Stimulated activated CD4-positive, alpha-beta T cell treated with anti-CD3 and anti-CD28 coated beads, TNF-alpha, amount 100 ng/mL, for 4 hours (primary cell): Measurements from ENCODE around the gene E2F1.

Experiments
- DNase-seq, 3 experiments: peaks; one replicate each; pipeline ENCODE4 v3.0.0-alpha.2; 2020; ENCODE audit warnings: low read depth in 3 of 3

E2F1 gene

DNA sequence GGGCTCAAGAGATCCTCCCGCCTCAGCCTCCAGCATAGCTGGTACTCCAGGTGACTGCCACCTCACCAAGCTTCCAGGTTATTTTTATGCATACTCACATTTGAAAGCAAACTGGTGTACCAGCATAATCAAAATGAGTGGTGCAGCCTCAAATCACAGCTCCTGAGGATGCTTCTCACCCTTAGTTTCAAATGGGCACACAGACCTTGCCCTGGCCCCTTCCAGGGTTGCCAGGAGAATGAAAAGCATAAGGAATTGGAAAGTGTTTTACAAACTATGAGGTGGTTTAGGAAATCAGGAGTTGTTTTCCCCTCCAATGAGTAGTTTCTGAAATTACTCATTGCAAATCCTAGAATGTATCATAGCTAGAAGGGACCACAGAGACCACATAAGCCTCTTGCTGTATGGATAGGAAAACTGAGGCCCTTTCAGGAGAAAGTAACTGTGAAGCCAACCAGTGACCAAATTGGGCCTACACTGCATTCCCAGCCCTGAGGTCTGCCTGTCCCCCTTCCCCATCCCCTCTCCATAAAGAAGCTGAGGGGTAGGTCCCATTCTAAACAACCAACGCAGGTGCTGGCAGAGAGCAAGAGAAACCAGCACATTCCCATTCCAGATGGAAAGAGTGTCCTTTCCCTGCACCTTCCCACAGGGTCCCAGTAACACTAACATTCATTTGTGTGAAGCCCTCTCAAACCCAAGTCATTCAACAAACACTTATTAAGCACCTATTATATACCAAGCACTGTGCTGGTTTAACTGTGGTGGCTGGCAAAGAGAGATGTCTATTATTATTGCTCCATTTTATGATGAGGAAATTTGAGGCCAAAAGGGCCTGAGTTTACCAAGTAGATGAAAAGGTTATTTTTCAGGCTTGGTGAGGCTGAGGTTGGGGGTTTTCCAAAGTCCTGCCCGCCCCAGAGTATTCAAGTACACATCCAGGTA is 2.1 kb upstream of the E2F1 start:
- no peak for DNase-seq

DNA sequence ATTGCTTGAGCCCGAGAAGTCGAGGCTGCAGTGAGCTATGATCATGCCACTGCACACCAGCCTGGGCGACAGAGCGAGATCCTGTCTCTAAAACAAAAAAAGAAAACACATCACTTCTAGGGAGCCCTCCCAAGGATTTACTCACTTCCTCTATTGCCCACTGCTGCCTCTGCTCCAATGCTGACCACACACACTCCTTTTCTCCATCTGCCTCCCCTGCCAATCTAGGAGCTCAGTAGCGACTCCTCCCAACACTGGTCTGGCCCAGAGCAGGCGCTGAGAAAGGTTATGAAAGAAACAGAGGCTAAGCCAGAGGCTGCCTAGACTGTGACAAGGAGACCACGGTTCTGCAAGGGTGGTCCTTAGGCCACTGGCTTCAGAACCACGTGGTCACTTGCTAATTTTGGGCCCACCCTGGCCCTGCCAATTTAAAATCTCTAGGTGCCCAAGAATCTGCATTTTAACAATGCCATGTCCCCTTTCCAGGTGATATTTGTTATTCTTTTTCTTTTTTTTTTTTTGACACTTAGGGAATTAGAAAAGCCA is 1.3 kb upstream of the E2F1 start:
- DNase-seq = no peak

DNA sequence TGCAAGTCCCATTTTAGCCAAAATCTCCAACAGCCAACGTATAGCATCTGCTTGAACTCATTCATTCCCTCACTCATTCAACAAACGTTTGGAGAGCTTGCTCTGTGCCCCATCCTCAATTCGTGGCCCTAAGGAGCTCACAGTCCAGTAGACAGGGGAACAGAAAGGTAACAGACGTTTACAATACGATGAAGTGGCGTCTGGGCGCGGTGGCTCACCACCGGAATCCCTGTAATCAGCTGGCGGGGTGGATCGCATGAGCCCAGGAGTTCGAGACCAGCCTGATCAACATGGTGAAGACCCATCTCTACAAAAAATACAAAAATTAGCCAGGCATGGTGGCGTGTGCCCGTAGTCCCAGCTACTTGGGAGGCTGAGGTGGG is 790 bp upstream of the E2F1 start:
- no peak for DNase-seq

DNA sequence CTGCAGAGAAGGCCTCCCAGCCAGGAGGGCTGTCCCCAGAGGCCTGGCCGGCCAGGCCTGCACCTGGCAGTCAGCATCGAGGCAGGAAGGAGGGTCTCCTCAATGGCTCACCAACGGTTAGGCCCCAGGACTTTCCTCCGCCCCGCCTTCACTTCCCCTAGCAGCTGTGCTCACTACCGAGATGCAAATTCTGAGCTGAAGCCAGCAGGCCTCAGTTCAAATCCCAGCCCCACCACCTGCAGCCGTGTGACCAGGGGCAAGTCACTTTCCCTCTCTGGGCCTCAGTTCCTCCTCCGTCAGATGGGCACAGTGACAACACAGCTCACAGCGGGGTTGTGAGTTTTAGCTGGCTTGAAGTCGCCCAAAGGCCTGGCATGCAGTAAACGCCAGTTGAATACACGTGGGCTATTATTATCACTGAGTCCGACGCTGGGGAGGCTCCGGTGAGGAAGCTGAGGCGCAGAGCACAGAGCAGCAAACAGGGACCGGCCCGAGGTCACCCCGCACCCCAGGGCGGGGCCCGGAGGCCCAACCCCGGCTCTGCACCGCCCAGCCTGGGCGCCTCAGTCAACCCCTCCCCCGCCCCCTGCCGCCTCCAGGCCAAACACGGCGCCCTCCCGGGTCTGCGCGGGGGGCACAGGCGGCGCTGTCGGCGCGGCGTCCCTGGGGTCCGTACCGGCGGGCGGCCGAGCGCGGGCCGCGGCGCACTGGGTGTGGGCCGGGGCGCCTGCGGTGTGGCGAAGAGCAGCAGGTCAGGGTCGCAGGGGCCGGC is 671 bp downstream of the E2F1 start:
- DNase-seq = peak in 1 of 3 experiments; percentile 50

DNA sequence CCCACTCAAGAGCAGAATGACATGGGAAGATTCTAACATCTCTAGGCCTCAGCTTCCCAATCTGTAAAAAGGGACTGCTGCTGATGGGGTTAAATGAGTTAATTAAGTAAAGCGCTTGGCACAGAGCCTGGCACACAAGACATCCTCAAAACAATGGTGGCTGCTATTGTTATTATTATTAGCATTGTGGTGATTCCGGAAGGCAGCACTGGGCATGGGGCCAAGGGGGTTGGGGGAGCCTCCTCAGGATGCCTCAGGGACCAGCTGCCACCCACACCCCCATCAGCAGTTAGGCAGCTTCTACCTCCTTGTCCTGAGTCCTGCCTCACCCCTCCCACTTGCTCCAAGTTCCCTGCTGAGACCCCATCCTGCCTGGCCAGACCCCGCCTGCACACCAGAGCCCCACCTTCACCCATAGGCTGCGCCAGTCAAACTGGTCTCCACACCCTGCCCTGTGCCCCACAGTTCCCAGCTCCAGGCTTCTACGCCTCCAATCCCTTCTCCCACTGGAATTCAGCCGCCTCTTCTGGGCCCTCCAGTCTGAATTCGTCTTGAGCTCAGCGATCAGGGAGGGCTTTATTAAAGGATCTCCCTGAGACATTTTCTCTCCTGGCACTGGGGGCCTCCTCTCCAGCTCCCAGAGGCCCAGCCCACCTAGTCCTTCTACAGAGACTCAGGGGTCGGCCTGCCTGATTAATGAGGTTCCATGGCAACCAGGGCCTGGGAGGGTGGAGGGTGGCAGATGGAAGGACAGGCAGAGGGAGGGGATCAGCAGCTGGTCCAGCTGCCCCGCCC is 1.5 kb downstream of the E2F1 start:
- DNase-seq = no peak

DNA sequence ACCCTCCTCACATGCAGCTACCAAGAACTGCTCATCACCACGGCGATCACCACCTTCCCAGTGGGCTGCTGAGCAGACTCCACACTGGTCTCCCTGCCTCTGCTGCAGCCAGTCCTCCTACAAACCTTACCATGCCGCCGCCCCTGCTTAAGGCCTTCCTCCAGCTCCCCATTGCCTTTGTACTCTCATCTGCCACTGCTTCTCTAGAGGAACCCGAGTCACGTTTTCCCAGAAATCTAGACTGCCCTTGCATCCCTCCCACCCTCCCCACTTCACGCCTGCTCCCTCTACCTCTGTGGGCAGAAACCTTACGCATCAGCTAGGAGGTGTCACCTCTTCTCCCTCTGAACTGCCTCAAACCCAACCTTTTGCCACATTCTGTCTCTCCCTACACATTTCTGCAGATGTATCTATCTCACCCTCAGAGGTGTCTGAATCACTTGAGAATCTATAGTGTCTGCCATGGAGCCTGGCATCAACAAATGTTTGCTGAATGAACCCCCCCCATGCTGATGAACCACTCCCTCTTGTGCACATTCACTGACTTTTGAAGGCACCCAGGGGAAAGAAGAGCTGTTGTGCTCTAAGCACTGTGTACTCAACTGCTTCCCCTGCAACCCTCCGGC is 4.3 kb downstream of the E2F1 start:
- no peak for DNase-seq

DNA sequence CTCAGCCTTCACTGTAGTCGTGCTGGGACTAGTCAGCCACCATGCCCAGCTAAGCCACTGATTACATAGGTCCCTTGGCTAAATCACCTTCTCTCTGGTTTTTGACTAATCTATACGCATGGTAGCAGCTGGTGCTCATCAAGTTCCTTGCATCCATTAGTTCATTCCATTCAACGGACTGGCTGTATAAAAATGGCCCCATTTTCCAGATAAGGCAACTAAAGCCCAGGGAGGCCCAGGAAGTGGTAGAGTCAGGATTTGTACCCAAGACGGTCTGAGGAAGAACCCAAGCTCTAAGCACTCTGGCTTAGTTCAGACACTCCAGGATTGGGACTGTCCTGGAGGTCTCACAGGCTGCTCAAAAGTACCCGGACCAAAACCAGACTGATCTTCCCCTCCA is 4.9 kb downstream of the E2F1 start:
- DNase-seq = no peak

DNA sequence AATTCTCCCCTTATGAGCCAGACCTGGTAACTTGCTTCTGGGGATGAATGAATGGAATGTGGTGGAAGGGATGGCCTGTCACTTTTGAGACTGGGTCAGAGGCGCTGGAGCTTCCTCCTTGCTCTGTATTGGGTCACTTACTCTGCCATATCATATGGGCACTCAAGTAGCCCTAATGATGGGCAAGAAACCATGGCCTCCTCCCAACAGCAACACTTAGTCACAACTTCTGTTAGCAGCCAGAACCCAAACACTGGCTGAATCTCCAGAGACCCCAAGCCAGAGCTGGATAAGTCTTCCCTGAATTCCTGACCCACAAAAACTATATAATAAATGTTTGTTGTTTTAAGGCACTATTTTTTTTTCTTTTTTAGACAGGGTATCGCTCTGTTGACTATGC is 5.5 kb downstream of the E2F1 start:
- DNase-seq = no peak

DNA sequence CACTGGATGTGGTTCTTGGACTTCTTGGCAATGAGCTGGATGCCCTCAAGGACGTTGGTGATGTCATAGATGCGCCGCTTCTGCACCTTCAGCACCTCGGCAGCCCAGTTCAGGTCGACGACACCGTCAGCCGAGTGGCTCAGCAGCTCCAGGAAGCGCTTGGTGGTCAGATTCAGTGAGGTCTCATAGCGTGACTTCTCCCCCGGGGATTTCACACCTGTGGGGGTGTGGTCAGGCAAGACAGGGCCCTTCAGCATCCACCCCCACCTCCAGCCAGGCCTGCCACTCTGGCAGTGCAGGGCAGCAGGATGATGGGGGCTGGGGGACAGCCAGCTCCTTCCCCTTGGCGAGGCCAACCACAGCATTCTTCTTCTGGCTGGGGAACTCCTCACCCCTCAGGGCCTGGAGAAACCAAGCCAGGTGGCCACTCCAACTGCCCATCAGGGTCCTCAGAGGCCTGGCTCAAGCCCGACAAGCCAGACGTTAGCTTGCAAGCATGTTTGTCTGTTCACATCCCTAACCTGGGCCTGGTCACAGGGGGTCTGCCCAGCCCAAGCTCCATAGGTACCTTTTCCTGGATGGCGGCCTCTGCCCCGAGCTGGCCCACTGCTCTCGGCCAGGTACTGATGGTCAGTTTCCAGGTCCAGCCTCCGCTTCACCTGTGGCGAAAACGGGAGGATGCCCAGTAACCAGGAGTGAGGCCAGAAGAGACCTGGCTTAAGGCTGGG is 6.3 kb downstream of the E2F1 start:
- DNase-seq = no peak

DNA sequence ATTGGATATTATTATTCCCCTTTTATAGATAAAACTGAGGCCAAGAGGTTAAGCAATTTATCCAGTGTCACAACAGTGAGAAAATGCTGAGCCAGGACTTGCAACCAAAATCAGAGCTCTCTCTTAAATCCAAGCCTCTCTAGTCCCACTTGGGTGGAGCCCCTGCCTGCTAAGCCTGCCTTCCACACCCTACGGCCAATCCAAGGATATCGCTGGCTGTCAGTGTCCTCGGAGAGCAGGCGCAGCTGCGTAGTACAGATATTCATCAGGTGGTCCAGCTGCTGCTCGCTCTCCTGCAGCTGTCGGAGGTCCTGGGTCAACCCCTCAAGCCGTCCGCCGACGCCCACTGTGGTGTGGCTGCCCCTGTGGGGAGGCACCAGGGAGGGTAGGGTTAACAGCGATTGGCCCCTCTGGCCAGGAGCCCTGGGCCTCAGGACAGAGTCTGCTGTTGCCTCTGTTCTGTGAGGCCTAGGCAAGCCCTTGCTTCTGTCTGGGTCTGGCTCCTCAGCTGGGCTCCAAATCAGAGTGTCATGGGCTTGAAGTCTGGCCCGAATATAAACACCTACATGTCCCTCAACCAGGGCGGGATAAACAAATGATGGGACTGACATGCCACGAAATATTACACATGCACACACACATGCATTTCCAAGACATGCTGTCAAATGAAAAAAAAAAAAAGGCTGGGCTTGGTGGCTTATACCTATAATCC is 8.0 kb downstream of the E2F1 start:
- DNase-seq = no peak

DNA sequence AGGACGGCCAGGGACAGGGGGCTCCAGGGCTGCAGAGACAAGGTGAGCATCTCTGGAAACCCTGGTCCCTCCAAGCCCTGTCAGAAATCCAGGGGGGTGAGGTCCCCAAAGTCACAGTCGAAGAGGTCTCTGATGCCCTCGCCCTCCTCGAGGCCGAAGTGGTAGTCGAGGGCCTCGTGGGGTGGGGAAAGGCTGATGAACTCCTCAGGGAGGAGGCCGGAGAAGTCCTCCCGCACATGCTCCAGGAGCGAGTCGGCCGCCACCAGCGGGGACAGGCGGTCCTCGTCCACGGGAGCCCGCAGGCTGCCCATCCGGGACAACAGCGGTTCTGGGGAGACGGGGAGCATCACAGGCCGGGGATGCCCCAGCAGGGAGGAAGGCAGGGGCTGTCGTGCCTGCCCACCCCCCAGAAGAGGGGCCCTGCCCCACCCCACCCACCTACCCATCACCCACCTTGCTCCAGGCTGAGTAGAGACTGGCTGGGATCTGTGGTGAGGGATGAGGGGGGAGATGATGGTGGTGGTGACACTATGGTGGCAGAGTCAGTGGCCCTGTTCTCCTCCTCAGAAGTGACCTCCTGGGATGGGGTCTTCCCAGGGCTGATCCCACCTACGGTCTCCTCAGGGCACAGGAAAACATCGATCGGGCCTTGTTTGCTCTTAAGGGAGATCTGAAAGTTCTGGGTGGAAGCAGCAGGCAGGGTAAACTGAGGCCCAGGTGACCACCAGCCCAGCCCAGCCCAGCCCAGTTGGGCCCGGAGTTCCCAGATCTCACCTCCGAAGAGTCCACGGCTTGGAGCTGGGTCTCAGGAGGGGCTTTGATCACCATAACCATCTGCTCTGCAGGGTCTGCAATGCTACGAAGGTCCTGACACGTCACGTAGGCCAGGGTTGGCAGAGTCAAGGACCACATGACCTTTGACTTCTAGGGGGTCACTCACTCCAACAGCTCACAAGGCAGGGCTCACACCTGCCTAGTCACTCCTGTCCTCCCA is 9.2 kb downstream of the E2F1 start:
- DNase-seq = no peak

DNA sequence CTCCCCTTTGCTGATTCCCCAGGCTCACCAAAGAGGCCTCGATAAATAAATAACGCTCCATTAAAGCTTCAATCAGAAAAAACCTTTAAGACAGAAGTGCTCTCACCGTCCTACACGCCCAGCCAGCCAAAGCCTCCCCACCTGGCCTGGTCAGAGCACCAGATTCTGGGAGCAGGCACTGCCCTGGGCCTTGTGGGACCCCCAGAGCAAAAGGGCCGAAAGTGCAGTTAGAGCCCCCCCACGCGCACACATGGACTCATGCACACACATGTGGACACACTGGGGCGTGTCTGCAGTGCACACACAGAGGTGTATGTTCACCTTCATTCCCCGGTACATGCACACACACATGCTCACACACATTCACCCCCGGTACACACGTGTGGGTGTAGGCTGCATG is 10.1 kb downstream of the E2F1 start:
- no peak for DNase-seq

DNA sequence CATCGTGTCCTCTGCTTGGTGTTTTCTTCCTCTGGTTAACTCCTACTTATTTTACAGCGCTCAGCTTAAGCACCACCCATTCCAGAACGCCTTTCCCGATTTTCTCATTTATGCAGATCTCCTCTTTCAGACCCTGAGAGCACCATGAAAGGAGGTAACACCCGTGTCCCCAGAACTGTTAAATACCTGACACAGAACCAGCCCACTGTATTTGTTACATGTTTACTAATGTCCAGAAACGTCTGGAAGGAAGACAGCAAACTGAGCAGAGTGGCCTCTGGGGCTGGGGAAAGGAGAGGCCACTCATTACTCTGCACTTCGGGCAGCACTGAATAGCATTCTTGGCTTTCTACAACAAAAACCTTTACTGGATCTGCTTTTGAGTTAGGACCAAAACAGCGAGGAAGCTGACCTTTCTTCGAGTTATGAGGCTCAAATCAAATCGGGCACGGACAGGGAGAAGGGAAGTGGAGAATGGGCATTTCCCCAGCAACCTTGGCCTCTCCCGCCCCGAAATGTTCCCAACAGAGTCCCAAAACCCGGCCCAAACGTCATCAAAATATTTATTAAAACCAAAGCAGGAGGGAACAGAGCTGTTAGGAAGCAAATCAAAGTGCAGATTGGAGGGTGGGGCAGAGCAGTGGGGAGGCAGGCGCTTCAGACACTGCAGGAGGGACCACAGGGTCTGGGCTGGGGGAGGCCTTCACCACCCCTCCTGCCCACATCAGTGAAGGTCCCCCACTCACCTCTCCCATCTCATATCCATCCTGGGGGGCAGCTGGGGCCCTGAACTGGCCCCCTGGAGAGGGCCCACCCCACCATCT is 10.8 kb downstream of the E2F1 start:
- no peak for DNase-seq

DNA sequence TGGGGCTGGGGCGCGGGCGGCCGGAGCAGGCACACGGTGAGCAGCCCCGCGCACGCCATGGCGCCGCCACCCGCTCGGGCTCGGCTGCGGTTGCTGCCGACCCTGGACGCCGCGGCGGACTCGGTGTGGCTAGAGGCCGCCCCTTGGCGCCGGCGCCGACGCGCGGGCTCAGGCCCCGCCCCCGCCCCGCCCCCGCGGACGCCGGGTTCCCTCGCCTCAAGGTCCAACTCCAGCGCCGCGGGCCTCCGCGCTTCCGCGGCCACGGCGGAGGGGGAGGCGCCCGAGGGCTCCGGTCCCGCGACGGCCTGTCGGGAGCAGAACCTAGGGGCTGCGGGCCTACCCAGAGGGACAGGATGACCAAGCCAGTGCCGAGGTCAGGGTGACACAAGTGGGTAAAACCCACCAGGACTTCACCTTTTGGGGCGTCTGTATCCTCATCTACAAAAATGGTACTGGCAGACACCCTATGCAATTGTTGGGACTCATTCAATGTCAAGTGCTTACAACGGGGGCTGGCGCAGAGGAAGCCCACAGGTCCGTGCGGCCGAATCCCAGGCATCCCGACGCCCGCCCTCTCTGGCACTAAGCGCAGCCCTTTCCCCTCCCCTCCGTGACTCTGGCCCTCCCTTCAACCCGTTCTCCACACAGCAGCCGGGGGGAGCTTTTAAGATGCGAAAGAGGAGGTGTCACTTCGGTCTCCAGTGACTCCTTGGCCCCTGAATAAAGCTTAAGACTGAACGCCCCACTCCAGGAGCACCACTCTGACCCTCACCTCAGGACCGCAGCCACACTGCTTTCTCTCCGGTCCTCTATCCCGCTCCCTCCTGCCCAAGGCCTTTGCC is 11.7 kb downstream of the E2F1 start, which contains the start of gene NECAB3:
TSS of gene NECAB3 (minus strand) at position 135 of the 842 bp plus-strand sequence. CDS start at position 59, 76 bp downstream.
- peak in 2 of 3 experiments; percentile 27 to 51 for DNase-seq

DNA sequence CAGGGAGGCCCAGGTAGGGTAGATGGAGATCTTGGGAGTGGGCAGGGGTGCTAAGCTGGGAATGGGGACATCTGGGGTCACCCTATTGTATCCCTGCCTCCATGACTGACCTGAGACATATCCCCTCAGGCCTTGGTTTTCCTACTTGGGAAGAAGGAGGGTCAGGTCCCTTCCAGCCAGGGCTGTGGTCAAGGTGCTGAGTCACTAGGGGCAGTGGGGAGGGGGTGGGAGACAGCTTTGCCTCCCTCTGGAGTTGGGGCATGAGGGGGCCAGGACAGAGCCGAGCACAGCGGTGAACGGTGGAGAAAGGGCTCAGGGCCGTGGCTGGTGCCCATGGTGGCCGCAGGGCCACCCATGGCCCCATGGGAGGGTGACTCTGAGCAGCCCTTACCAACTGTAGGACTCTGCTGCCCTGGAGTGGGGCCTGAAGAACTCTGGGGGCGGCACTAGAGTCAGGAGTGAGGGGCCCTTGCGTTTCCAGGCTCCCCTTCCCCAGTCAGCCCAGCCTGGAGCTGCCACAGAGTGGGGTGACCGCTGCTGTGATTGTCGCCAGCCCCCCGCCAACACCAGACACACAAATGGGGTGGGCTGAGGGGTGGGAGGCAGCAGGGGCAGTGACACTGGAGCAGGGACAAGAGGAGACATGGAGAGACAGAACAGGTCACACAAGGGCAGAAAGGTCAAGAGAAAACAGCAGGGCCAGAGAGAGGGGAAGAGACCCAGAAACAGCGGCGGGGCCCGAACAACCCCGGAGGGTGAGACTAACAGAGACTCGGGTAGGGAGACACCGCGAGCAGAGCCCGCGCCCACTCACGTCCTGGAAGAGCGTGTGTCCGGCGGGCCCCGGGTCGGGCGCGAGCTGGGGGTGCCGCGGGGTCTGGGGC is 12.5 kb downstream of the E2F1 start:
- DNase-seq = no peak

DNA sequence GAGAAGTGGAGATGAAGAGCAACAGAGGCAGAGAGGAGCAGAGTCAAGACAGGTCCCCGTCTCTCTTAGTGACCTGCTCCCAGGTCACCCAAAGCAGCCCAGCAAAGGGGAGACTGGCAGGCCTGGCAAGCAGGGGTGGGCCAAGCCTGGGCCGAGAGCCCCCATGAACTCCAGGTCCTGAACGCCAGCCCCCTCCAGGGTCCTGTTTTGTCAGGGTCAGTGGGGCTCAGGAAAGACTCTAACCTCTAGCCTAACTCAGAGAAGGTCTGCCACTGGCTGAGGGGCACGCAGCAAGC is 13.1 kb downstream of the E2F1 start:
- no peak for DNase-seq
